IPS-18a (cell line): Measurements from ENCODE around the gene ODAD3.
"Not testable (repeated sequence)": the region's sequence is repeated elsewhere in the genome, so short reads cannot be mapped to it uniquely, and the experiment has no call there.

ENCODE experiments used
- H3K27ac ChIP-seq: one replicate; pipeline ENCODE4 v1.5.1; 2013; ENCODE audit warnings: low read length
- H3K27me3 ChIP-seq: one replicate; pipeline ENCODE4 v1.6.1; 2013; ENCODE audit warnings: mild to moderate bottlenecking, low read length; ENCODE audit not compliant: control insufficient read depth, insufficient read depth
- H3K36me3 ChIP-seq: one replicate; pipeline ENCODE4 v1.6.1; 2013; ENCODE audit warnings: low read depth, low read length; ENCODE audit not compliant: control insufficient read depth
- H3K4me1 ChIP-seq: one replicate; pipeline ENCODE4 v1.6.1; 2013; ENCODE audit warnings: low read depth, low read length; ENCODE audit not compliant: control insufficient read depth
- H3K4me3 ChIP-seq: one replicate; pipeline ENCODE4 v1.5.1; 2013; ENCODE audit warnings: low read length
- H3K9ac ChIP-seq: one replicate; pipeline ENCODE4 v1.6.1; 2013; ENCODE audit warnings: mild to moderate bottlenecking, low read length, moderate library complexity
- H3K9me3 ChIP-seq: one replicate; pipeline ENCODE4 v1.6.1; 2013; ENCODE audit warnings: low read depth, low read length; ENCODE audit not compliant: control insufficient read depth

The ODAD3 gene

DNA sequence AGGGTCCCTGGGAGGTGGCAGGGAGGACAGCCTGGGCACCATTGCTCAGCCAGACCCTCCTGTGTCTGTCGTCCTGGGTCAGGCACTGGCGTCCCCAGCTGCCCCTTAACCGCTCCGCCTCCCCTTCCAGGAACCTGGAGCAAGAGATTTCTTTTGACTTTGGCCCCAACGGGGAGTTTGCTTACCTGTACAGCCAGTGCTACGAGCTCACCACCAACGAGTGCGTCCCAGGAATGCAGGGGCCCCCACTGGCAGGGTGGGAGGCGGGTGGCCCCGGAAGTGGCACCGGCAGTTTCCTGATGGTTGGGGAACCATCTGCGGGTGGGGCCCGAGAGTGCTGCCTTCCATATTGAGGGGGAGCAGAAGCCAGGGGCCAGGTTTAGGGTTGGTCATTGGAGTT is 13.5 kb upstream of the ODAD3 start:
- Histone ChIP-seq H3K27me3 (no peaks in the 10 kb centered on the region), H3K9me3 (no peaks in the 10 kb centered on the region), H3K4me1 (peaks cover 10% of the 10 kb centered on the region), H3K4me3 (no peak overlapping the region), H3K27ac (no peak overlapping the region), H3K36me3 (peaks cover 47% of the 10 kb centered on the region), H3K9ac (no peak overlapping the region)

DNA sequence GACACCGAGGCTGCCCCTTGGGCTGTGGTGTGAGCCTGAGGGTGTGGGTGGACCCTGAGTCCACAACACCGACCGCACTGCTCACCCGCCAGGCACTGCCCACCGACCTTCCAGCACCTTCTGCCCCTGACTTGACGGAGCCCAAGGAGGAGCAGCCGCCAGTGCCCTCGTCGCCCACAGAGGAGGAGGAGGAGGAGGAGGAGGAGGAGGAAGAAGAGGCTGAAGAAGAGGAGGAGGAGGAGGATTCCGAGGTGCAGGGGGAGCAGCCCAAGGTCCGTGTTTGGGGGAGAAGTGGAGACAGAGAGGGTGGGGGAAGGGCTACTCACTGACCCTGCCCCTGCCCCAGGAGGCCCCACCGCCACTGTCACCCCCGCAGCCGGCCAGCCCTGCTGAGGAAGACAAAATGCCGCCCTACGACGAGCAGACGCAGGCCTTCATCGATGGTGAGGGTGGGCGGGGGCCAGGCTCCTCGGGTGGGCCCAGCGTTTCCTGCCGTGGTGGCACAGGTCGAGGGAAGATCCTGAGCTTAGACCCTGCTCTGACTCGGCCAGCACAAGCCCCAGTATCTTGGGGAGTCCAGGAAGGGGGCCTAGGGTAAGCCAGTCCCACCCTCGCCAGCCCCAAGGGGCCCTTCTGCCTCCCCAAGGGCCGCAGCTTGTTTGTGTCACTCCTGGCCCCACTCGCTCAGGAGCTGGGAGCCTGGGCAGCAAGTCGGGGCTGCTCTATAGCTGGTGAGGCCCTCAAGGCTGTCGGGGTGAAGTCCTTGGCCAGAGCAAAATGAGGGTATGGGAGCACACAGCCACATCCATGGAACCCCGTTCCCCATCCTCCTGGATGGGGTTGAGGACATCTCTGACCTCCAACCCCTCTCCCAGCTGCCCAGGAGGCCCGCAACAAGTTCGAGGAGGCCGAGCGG is 12.7 kb upstream of the ODAD3 start:
- Histone ChIP-seq H3K27ac (no peak overlapping the region), H3K4me1 (peaks cover 10% of the 10 kb centered on the region), H3K9me3 (no peaks in the 10 kb centered on the region), H3K4me3 (no peak overlapping the region), H3K27me3 (no peaks in the 10 kb centered on the region), H3K9ac (no peak overlapping the region), H3K36me3 (peaks cover 47% of the 10 kb centered on the region)

DNA sequence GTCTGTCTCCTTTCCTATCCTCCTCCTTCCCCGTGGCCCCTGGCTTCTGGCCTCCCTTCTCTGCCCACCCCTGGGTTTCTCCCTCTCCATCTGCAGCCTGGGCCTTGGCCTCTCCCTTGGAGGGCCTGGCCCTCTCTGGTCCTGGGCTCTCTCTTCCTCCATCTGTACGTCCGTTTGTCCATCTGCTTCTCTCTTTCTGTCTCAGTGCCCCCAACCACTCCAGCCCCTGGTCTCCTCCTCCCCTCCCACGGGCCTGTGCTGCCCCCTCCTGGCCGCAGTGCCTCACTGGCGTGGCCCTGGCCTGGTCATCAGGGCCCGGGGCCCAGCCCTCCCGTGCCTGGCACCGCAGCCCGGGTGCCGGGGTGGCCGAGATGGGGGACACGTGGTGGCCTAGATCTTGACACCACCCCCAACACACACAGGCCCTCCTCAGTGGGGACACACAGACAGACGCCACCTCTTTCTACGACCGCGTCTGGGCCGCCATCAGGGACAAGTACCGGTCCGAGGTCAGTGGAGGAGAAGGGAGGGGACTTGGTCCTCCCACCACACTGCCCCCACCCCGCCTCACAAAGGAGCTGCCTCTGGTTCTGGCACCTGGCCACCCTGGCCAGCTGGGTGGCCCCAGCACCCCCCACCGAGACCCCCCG is 11.9 kb upstream of the ODAD3 start:
- Histone ChIP-seq H3K4me3 (no peak overlapping the region), H3K36me3 (peaks cover 55% of the 10 kb centered on the region), H3K27ac (no peak overlapping the region), H3K9me3 (no peaks in the 10 kb centered on the region), H3K4me1 (peaks cover 3% of the 10 kb centered on the region), H3K27me3 (no peaks in the 10 kb centered on the region), H3K9ac (no peak overlapping the region)

DNA sequence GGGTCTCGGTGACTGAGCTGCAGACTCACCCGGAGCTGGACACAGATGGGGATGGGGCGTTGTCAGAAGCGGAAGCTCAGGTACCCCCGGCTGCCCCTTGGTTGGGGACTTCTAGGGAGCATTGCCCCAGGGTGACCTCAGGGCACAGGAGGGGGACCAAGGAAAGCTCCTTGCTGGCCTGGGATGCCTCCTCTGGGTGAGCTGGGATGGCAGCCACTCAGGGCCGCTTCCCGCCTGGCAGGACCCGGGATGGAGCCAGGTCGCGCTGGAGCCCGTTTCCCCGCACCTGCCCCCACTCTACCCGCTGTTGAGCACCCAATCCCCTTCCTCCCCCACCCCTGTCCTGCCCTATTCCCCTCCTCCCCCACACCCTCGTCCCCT is 11.3 kb upstream of the ODAD3 start:
- Histone ChIP-seq H3K27ac (no peak overlapping the region), H3K9ac (no peak overlapping the region), H3K4me3 (no peak overlapping the region), H3K4me1 (no peaks in the 10 kb centered on the region), H3K9me3 (no peaks in the 10 kb centered on the region), H3K27me3 (no peaks in the 10 kb centered on the region), H3K36me3 (peaks cover 60% of the 10 kb centered on the region)

DNA sequence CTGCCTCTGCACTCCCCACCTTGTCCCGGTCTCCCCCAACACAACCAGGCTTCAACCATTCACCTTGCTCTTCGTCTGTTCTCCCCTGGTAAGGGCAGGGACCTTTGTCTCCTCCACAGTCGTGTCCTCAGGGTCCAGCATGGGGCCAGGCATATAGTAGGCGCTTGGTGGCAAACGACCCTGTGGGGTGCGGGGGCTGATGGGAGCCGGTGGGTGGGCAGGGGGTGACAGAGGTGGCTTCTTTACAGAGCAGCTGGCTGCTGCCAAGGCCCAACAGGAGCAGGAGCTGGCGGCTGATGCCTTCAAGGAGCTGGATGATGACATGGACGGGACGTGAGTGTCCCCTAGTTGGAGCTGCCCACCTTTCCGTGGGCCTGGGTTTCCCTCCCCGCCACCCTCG is 10.2 kb upstream of the ODAD3 start:
- Histone ChIP-seq H3K9me3 (no peaks in the 10 kb centered on the region), H3K4me1 (no peaks in the 10 kb centered on the region), H3K27ac (no peak overlapping the region), H3K4me3 (no peak overlapping the region), H3K27me3 (no peaks in the 10 kb centered on the region), H3K9ac (no peak overlapping the region), H3K36me3 (peaks cover 65% of the 10 kb centered on the region)

DNA sequence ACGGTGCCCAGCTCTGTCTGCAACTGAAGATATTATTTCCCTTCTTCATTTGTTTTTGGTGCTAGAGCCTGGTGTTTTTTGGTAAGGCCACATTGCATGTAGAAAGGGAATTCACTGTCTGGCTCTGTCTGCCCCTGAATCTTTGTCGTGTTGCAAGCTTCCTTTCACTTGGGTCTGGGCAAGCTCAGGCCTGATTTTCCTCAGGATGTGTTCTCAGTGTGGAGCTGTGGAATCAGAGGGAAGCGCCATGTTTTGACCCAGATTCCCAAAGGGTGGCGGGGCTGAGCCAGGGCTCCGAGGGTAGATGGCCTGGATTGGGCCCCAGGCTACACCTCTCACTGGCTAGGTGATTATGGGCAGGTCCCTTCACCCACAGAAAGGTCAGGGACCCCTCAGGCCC is 9.1 kb upstream of the ODAD3 start:
- Histone ChIP-seq H3K4me1 (no peaks in the 10 kb centered on the region), H3K4me3 (no peak overlapping the region), H3K36me3 (peaks cover 58% of the 10 kb centered on the region), H3K27ac (no peak overlapping the region), H3K27me3 (no peaks in the 10 kb centered on the region), H3K9ac (no peak overlapping the region), H3K9me3 (no peaks in the 10 kb centered on the region)

DNA sequence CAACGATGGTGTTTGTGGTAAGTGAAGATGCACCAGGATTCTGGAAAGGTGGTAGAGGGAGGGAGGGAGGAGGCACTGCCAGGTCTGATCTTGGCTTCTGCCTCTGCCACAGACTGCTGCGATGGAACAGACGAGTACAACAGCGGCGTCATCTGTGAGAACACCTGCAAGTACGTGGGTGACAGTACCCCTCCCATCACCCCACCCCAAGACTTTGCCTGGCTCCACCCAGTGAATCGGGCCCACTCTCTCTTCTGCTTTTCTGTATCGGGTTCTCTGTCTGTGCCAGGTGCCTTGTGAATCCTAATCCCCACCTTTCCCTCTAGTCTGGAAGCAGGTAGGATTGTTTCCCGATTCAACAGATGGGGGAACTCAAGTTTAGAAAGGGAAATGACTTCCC is 3.0 kb upstream of the ODAD3 start:
- no peaks in the 10 kb centered on the region for H3K9me3 ChIP-seq
- H3K4me3 ChIP-seq: no peak overlapping the region
- no peaks in the 10 kb centered on the region for H3K4me1 ChIP-seq
- peaks cover 32% of the 10 kb centered on the region for H3K36me3 ChIP-seq
- no peak overlapping the region for H3K27ac ChIP-seq
- no peak overlapping the region for H3K9ac ChIP-seq
- H3K27me3 ChIP-seq: no peaks in the 10 kb centered on the region

DNA sequence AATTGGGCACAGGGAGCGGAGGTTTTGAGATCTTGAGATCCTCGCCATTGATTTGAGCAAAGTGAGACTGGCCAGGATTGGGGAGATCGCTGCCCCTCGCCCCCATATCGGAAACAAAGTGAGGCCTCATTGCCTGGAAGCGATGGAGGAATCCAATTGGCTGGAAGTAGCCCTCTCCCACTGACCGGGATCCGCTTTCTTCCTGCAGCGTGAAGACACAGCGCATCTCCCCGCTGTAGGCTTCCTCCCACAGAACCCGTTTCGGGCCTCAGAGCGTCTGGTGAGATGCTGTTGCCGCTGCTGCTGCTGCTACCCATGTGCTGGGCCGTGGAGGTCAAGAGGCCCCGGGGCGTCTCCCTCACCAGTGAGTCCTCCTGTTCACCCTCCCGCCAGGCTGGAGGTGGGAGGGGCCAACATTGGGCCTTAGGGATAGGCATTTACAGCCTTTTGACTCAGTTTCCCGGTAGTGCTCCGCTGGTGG is 952 bp upstream of the ODAD3 start:
- peak overlapping the region; percentile 86 for H3K9ac ChIP-seq
- H3K9me3 ChIP-seq: no peaks in the 10 kb centered on the region
- no peaks in the 10 kb centered on the region for H3K27me3 ChIP-seq
- peaks cover 16% of the 10 kb centered on the region for H3K36me3 ChIP-seq
- peak overlapping the region; percentile 78 for H3K27ac ChIP-seq
- peak overlapping the region; percentile 77 for H3K4me3 ChIP-seq
- no peaks in the 10 kb centered on the region for H3K4me1 ChIP-seq

DNA sequence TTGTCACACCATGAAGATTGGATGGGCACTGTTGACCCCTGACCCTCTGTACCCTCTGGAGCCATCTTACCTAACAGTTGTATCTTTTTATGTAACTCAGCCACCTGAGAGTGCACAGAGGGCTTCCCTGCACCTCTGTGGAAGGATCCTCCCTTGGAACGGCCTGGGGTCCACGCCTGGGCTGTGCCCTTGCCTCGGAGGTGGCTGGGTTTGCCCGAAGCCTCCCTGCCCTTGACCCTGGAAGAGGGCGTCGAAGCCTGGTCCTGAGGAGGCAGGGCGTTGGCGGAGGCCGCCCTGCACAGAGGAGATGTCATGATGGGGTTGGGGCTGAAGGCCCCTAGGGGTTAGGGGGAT is 241 bp downstream of the ODAD3 start:
- Histone ChIP-seq H3K9me3 (no peaks in the 10 kb centered on the region), H3K36me3 (peaks cover 14% of the 10 kb centered on the region), H3K27me3 (no peaks in the 10 kb centered on the region), H3K9ac (peak overlapping the region; percentile 39), H3K27ac (peak overlapping the region; percentile 13), H3K4me3 (peak overlapping the region; percentile 63), H3K4me1 (no peaks in the 10 kb centered on the region)

DNA sequence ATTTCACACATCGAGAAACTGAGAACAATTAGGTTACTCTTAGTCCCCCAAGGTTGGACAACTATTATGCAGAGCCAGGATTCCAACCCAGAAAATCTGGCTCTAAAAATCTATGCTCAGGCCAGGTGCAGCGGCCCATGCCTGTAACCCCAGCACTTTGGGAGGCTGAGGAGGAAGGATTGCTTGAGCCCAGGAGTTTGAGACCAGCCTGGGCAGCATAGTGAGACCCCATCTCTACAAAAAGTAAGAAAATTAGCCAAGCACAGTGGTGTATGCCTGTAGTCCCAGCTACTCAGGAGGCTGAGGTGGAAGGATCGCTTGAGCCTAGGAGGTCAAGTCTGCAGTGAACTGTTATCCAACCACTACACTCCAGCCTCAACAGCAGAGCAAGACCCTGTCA is 1.4 kb downstream of the ODAD3 start:
- peaks cover 13% of the 10 kb centered on the region for H3K36me3 ChIP-seq
- not testable (repeated sequence) for H3K4me3 ChIP-seq, H3K27ac ChIP-seq, H3K9me3 ChIP-seq, H3K27me3 ChIP-seq, H3K4me1 ChIP-seq, H3K9ac ChIP-seq

DNA sequence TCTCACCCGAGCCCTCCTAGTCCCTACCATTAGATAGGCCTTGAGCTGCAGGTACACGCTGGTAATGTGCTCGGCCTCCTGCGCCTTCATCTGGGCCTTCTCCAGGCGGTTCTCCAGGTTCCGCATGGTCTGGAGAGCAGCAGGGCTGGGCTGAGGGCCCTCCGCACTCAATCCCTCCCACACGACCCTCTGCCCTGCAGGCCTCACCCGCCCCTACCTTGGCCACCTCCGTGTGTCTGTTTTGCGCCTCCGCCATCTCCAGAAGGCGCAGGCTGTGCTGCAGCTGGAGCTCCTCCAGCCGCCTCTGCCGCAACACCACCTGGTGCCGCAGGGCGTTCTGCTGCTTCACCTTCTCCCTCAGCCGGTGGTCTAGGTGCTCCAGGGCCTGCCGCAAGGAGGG is 8.3 kb downstream of the ODAD3 start:
- H3K27me3 ChIP-seq: peaks cover 12% of the 10 kb centered on the region
- H3K4me1 ChIP-seq: no peaks in the 10 kb centered on the region
- H3K4me3 ChIP-seq: no peak overlapping the region
- no peaks in the 10 kb centered on the region for H3K9me3 ChIP-seq
- H3K9ac ChIP-seq: no peak overlapping the region
- H3K27ac ChIP-seq: no peak overlapping the region
- no peaks in the 10 kb centered on the region for H3K36me3 ChIP-seq
